WI38 (cell line): Measurements from ENCODE around the gene POP4.

ENCODE experiments used
- H3K4me3 ChIP-seq: 2 replicates; pipeline ENCODE4 v1.5.1; 2011; ENCODE audit warnings: low read depth, mild to moderate bottlenecking, control low read depth, low read length
- TF ChIP-seq, protein P1 (sequence below): IDR thresholded peaks from 2 replicates; pipeline ENCODE4 v1.5.1; 2012; ENCODE audit warnings: low read depth, mild to moderate bottlenecking, control low read depth, low read length

POP4 gene

DNA sequence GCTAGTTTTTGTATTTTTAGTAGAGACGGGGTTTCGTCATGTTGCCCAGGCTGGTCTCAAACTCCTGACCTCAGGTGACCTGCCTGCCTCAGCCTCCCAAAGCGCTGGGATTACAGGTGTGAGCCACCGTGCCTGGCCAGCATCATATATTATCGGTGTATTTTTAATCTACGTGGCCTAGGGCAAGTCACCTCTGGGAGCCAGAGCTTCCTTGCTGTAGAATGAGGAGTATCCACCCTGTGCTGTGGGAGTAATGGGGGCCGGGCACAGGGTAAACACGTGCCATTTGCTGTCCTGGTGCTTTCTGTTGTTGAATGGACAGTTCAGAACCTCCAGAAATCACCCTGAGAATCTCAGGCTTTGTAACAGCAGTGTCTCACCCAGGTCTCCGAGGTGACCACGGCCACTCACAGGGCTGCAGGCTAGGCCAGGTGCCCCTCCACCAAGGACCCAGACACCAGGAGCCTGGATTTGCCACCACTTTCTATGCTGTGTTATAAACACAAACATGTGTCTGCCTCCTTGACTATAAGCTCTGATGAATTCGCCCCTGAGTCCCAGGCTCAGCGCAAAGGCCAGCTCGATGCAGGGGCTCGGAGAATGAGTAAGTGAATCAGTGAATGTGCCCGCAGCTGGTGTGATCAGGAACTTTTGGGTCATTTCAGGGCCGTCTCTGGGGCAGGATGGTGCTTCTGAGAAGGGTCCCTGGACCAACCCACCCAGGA is 22.7 kb downstream of the POP4 start:
- TF ChIP-seq, protein P1, sequence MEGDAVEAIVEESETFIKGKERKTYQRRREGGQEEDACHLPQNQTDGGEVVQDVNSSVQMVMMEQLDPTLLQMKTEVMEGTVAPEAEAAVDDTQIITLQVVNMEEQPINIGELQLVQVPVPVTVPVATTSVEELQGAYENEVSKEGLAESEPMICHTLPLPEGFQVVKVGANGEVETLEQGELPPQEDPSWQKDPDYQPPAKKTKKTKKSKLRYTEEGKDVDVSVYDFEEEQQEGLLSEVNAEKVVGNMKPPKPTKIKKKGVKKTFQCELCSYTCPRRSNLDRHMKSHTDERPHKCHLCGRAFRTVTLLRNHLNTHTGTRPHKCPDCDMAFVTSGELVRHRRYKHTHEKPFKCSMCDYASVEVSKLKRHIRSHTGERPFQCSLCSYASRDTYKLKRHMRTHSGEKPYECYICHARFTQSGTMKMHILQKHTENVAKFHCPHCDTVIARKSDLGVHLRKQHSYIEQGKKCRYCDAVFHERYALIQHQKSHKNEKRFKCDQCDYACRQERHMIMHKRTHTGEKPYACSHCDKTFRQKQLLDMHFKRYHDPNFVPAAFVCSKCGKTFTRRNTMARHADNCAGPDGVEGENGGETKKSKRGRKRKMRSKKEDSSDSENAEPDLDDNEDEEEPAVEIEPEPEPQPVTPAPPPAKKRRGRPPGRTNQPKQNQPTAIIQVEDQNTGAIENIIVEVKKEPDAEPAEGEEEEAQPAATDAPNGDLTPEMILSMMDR: no peak
- no peak overlapping the region for H3K4me3 ChIP-seq

DNA sequence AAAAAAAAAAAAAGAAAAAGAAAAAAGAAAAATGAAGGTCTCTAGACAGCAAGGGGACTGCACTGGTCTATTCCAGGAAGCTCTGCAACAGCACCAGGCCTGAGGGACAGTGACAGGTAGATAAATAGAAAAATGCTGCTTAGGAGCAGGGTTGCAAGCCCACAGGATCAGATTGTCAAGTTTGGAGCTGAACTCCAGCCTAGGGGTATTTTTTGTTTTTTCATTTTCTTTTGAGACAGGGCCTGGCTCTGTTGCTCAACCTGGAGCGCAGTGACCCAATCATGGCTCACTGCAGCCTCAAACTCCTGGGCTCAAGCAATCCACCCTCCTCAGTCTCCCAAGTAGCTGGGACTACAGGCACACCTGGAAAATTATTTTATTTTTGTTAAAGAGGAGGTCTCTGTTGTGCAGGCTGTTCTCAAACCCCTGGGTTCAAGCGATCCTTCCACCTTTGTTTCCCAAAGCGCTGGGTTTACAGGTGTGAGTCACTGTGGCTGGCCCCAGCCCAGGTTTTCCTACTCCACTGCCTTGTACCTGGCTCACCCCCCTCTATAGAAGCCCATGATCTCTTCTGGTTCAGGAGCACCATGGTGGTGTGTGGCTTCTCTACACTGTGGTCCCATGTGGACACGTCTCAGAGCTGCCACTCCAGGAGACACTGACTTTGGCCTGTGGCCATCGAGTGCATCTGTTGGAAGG is 23.9 kb downstream of the POP4 start:
- no peak overlapping the region for H3K4me3 ChIP-seq
- TF ChIP-seq, protein P1: no peak

DNA sequence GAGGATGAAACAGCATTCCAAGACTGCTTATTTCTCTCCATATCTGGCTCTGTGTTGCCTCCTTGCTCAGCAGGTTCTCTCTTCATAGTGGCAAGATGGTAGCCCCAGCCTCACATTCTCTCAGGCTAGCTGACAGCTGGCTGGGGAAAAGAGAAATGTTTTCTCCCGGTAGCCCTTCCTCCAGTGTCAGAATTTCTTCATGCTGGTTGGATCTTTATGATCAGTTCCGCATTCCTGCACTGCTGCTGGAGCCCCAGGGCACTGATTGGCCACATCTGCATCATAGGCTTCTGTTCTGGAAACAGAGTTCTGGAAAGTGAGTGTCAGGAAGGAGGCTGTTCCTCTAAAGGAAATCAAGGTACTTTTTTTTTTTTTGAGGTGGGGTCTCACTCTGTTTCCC is 24.6 kb downstream of the POP4 start:
- TF ChIP-seq, protein P1: no peak
- no peak overlapping the region for H3K4me3 ChIP-seq

DNA sequence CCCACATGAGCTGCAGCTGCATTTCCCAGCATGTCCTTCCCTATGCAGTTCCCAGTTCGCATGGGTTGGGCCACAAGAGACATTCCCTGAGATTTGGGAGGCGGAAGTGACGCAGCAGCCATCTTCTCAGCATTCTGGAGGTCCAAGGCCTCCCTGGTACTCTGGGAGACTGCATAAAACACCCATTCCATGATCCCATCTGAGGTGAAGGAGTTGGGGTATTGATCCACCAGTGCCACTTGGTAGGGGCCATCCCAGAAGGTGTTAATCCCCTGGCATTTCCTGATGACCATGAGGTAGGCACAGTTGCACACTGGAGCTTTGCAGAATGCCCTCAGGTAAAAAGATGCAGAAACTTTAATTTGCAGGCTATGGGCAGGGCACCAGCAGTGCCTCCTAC is 25.4 kb downstream of the POP4 start:
- TF ChIP-seq, protein P1: no peak
- H3K4me3 ChIP-seq: no peak overlapping the region

DNA sequence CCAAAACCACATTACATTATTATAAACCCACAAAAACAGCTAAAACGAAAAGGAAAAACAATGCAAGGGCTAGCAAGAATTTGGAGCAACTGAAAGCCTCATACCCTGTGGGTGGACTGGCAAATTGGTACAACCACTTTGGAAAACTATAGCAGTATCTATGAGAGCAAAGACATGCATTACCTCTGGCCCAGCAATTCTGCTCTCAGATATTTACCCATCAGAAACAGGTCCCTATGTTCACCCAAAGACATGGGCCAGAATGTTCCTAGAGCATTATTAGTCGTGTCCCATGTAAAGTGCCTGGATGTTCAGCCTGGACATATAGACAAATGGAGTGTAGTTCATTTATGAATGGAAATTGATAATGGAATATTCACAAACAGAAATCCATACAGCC is 27.9 kb downstream of the POP4 start:
- TF ChIP-seq, protein P1: no peak
- H3K4me3 ChIP-seq: no peak overlapping the region

DNA sequence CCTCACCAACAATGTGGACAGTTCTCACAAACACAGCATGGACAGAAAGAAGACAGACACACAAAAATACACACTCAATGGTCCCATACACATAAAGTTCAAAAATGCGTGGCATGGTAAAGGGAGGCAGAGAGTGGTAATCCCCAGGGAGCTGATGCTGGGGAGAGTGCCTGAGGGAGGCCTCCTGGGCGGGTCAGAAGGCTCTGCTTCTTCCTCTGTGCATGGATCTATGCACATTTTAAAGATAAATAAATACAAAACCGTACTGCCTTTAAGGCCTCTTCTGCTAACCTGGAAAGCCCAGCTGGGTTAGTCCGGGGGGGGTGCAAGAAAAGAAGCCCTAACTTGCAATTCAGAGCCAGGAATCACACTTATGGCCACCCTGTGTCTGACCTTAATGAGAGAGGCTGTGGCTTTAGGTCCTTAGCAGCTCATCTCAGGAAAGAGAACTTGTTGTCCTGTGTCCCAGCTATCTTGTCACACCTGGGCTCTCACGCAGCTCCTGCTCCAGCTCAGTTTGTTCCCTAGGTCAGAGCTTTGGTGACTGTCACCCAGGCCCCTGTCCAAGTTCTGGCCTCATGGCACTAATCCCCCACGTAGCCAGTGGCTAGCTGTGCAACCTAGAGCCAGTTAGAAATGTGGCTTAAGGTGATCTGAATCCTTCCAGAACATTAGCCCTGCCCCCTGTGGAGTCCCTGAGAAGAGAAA is 28.5 kb downstream of the POP4 start:
- H3K4me3 ChIP-seq: no peak overlapping the region
- TF ChIP-seq, protein P1: no peak

DNA sequence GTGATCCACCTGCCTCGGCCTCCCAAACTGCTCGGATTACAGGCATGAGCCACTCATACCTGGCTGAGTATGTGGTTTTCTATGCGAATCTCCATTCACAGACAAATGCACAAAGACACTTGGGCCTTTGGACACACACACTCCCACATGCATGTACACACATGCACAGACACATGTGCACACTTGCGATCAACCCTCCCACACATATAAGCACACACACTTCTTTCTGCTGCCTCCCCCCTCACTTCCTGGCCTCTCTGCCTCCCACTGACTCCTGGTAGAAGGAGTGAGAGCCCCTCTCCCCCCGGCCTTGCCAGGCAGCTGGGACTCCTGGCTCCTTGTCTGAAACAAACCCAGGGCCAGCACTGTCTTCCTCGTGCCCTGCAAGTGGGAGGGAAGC is 29.9 kb downstream of the POP4 start:
- H3K4me3 ChIP-seq: no peak overlapping the region
- TF ChIP-seq, protein P1: no peak
